Gastrocnemius medialis (tissue), 4 donors: Measurements from ENCODE around the gene KISS1.

ENCODE experiments used
- POLR2A ChIP-seq, 2 donors: fragments of 450-650 bp; IDR thresholded peaks; one replicate each; pipeline ENCODE4 v1.6.1; 2017; ENCODE audit warnings: antibody characterized with exemption in 2 of 2, mild to moderate bottlenecking in 2 of 2, moderate library complexity in 2 of 2
- TF ChIP-seq, protein P1 (sequence below), 5 experiments: fragments of 450-650 bp in 3 of 5; fragments of 200-600 bp in 2 of 5; sonication (generic) in 2 of 5; IDR thresholded peaks in 4 of 5; conservative IDR thresholded peaks in 1 of 5; 1 replicate in 4 of 5; 2 replicates in 1 of 5; pipeline ENCODE4 v1.5.1; 2016 to 2019; ENCODE audit warnings: antibody characterized with exemption in 5 of 5, mild to moderate bottlenecking in 3 of 5, moderate library complexity in 3 of 5

- TF ChIP-seq, protein P1, sequence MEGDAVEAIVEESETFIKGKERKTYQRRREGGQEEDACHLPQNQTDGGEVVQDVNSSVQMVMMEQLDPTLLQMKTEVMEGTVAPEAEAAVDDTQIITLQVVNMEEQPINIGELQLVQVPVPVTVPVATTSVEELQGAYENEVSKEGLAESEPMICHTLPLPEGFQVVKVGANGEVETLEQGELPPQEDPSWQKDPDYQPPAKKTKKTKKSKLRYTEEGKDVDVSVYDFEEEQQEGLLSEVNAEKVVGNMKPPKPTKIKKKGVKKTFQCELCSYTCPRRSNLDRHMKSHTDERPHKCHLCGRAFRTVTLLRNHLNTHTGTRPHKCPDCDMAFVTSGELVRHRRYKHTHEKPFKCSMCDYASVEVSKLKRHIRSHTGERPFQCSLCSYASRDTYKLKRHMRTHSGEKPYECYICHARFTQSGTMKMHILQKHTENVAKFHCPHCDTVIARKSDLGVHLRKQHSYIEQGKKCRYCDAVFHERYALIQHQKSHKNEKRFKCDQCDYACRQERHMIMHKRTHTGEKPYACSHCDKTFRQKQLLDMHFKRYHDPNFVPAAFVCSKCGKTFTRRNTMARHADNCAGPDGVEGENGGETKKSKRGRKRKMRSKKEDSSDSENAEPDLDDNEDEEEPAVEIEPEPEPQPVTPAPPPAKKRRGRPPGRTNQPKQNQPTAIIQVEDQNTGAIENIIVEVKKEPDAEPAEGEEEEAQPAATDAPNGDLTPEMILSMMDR (IDR thresholded peaks at IDR 0.05 in 4 of 5, conservative IDR thresholded peaks at IDR 0.05 in 1 of 5) = no peak
- TF ChIP-seq POLR2A (IDR thresholded peaks at IDR 0.05) = no peak
Observed at GRCh38 chr1:204167730-204168129, 28.6 kb downstream of the KISS1 start.
